HepG2 (cell line): ENCODE data around the gene ARMC3. TPM values are rescaled to one million over a fixed set of nuclear protein-coding genes. Genes with fewer than 3 reads are reported as not detected.

Source experiments
- ATAC-seq: fragments of 200-7000 bp; cut with Tn5 transposase; 3 replicates; pipeline ENCODE4 v1.9.1; 2020; ENCODE audit warnings: mild to moderate bottlenecking, moderate library complexity
- BruUV-seq: library from RNA; stranded (reverse); fragments of 400-500 nt; replicated peaks from 2 replicates; lab custom pipeline; 2021; lab: Mats Ljungman, UMichigan
- CTCF ChIA-PET: fragments of 300-600 bp; formaldehyde crosslinking; extraction: SDS; loops from one replicate; lab custom pipeline; 2021; ENCODE audit warnings: low total read pairs, inconsistent platforms, low intra/inter-chr PET ratio; lab: Yijun Ruan, JAX
- POLR2A ChIA-PET: fragments of 350-600 bp; sonication (Branson Sonifier 250); formaldehyde crosslinking; loops from one replicate; lab custom pipeline; 2020; ENCODE audit warnings: antibody characterized with exemption, inconsistent platforms; lab: Yijun Ruan, JAX
- DNase-seq: peaks from one replicate; pipeline ENCODE4 v3.0.0-alpha.2; 2015; ENCODE audit warnings: low spot score
- FAIRE-seq: peaks from 3 replicates; lab custom pipeline; 2011; peaks lifted over from hg19 to GRCh38; lab: Jason Lieb, UNC
- H2AFZ ChIP-seq: one replicate; pipeline ENCODE4 v1.6.1; 2011; ENCODE audit warnings: low read length, inconsistent platforms
- H3K27ac ChIP-seq: fragments of 300-600 bp; 3 replicates; pipeline ENCODE4 v1.8.0; 2011; ENCODE audit warnings: mixed run types, mild to moderate bottlenecking, mixed read lengths, low read length, inconsistent platforms; ENCODE audit not compliant: insufficient read depth; ENCODE audit errors: extremely low read length
- H3K27me3 ChIP-seq, 2 experiments: fragments of 200-600 bp in 1 of 2; 2 replicates in 1 of 2; 3 replicates in 1 of 2; pipeline versions ENCODE4 v1.6.0 to v1.8.0; 2011; ENCODE audit warnings: low read length in 2 of 2, mild to moderate bottlenecking in 2 of 2, moderate library complexity in 2 of 2, inconsistent platforms in 1 of 2; ENCODE audit not compliant: insufficient read depth in 2 of 2, control insufficient read depth in 1 of 2
- H3K36me3 ChIP-seq, 2 experiments: fragments of 200-600 bp in 1 of 2; replicated peaks in 1 of 2; 2 replicates in 1 of 2; 3 replicates in 1 of 2; pipeline versions ENCODE4 v1.5.1 to v1.8.0; 2011; ENCODE audit warnings: low read length in 2 of 2, inconsistent platforms in 1 of 2; ENCODE audit not compliant: insufficient read depth in 2 of 2, control insufficient read depth in 1 of 2
- H3K4me1 ChIP-seq: 2 replicates; pipeline ENCODE4 v1.5.1; 2012; ENCODE audit warnings: low read length, inconsistent platforms; ENCODE audit not compliant: insufficient read depth
- H3K4me2 ChIP-seq: 2 replicates; pipeline ENCODE4 v1.6.0; 2011; ENCODE audit warnings: low read depth, low read length, inconsistent platforms
- H3K4me3 ChIP-seq, 3 experiments: fragments of 200-600 bp in 1 of 3; sonication (generic), shearing (Covaris generic) in 1 of 3; replicated peaks in 1 of 3; 2 replicates each; pipeline ENCODE4 v1.5.1; 2011 to 2016; ENCODE audit warnings: low read length in 3 of 3, inconsistent platforms in 2 of 3, low read depth in 2 of 3, mild to moderate bottlenecking in 2 of 3, control low read depth in 1 of 3, mixed read lengths in 1 of 3; ENCODE audit not compliant: insufficient read depth in 1 of 3
- H3K79me2 ChIP-seq: one replicate; pipeline ENCODE4 v1.6.1; 2011; ENCODE audit warnings: low read length, inconsistent platforms; ENCODE audit not compliant: insufficient read depth
- H3K9ac ChIP-seq: 2 replicates; pipeline ENCODE4 v1.6.0; 2011; ENCODE audit warnings: mild to moderate bottlenecking, low read depth, low read length, inconsistent platforms; ENCODE audit not compliant: insufficient read depth
- H3K9me3 ChIP-seq: 2 replicates; pipeline ENCODE4 v1.5.1; 2012; ENCODE audit warnings: mild to moderate bottlenecking, low read length
- H4K20me1 ChIP-seq: 2 replicates; pipeline ENCODE4 v1.6.0; 2011; ENCODE audit warnings: inconsistent platforms, mild to moderate bottlenecking, low read length, moderate library complexity; ENCODE audit not compliant: insufficient read depth
- ARNTL ChIP-seq: sonication (generic); formaldehyde crosslinking; IDR thresholded peaks from 2 replicates; pipeline ENCODE4 v1.4.0; 2020; ENCODE audit warnings: mild to moderate bottlenecking, missing genetic modification reagents
- CEBPZ ChIP-seq: IDR thresholded peaks from 2 replicates; pipeline ENCODE4 v1.6.1; 2012; ENCODE audit warnings: low read length, improper control_type of control experiment
- PAX8 ChIP-seq: sonication (generic); formaldehyde crosslinking; IDR thresholded peaks from 2 replicates; pipeline ENCODE4 v1.8.0; 2022; ENCODE audit warnings: mild to moderate bottlenecking, missing genetic modification reagents, borderline replicate concordance
- SRSF1 ChIP-seq: fragments of 200-400 bp; formaldehyde crosslinking; optimal IDR thresholded peaks from 2 replicates; pipeline ENCODE3; 2017; ENCODE audit warnings: mild to moderate bottlenecking, low read depth, low read length, moderate library complexity
- ZBTB33 ChIP-seq: sonication (generic); formaldehyde crosslinking; IDR thresholded peaks from 2 replicates; pipeline ENCODE4 v1.4.0; 2020; ENCODE audit warnings: missing genetic modification reagents
- ZNF18 ChIP-seq: sonication (generic); formaldehyde crosslinking; IDR thresholded peaks from 2 replicates; pipeline ENCODE4 v1.8.0; 2022; ENCODE audit warnings: mild to moderate bottlenecking, missing genetic modification reagents; ENCODE audit not compliant: insufficient replicate concordance
- ZNF713 ChIP-seq: sonication (generic); formaldehyde crosslinking; IDR thresholded peaks from 2 replicates; pipeline ENCODE4 v1.4.0; 2020; ENCODE audit warnings: mild to moderate bottlenecking, missing genetic modification reagents
- ZNF777 ChIP-seq: sonication (generic); formaldehyde crosslinking; IDR thresholded peaks from 2 replicates; pipeline ENCODE4 v1.4.0; 2020; ENCODE audit warnings: missing genetic modification reagents
- WGBS: methylation state at CpG from one replicate; pipeline ENCODE4 v1.1.6; 2017; ENCODE audit warnings: low lambda C conversion rate; 5-methylcytosine and 5-hydroxymethylcytosine counted together
- in situ Hi-C: cut with HindIII; loops from 2 replicates; pipeline ENCODE4 v1.10.0; 2017; ENCODE audit warnings: low pct_unique_long_range_greater_than_20kb; ENCODE audit not compliant: extremely low pct_ligation_motif_present
- intact Hi-C: fragments of 100-400 bp; cut with micrococcal nuclease; formaldehyde crosslinking; loops from one replicate; pipeline ENCODE4 v1.10.0; 2022; ENCODE audit not compliant: unreplicated experiment
- polyA plus RNA-seq, 8 experiments: library from polyadenylated mRNA; depleted of rRNA in 3 of 8; stranded (reverse) in 7 of 8; unstranded in 1 of 8; fragments of >200 nt; fragmentation: Illumina TruSeq in 4 of 8; extraction: Trizol in 4 of 8; gene quantifications; 2 replicates each; pipeline versions ENCODE4 v1.2.1 to v1.2.3, GENCODE V29; 2011 to 2016; ENCODE audit warnings: low read depth in 4 of 8, missing spikeins in 1 of 8, mixed read lengths in 1 of 8; ENCODE audit not compliant: insufficient read depth in 1 of 8
- total RNA-seq, 5 experiments: library from RNA; depleted of rRNA; stranded (reverse); fragments of >200 nt; fragmentation: Illumina TruSeq; extraction: Trizol; gene quantifications; 2 replicates each; pipeline ENCODE4 v1.2.3, GENCODE V29; 2016; ENCODE audit warnings: low read depth in 1 of 5

The ARMC3 gene
- total and polyA plus RNA-seq, 2 of the 13 experiments (the other 11 are each of a cell fraction or from before 2014, with no cell fraction given), result not detected

GRCh38 chr10:22894714-22895113, 33.1 kb upstream of the ARMC3 start:
- no TSS peak for BruUV-seq
- no peak overlapping the region for H3K27ac ChIP-seq
- ChIA-PET CTCF (no interaction called here), POLR2A (no interaction called here)
- FAIRE-seq (no peak), DNase-seq (no peak), ATAC-seq (no peak)
- intact Hi-C loops (no loop called here), in situ Hi-C loops (no loop called here)
- H4K20me1 ChIP-seq, result no peaks in the 10 kb centered on the region
- TF ChIP-seq ZNF713 (CRISPR knock-in tag), result no peak
- no peak for TF ChIP-seq CEBPZ
- no peak for TF ChIP-seq ZNF777 (CRISPR knock-in tag)
- no peak for TF ChIP-seq SRSF1
- TF ChIP-seq ZNF18 (CRISPR knock-in tag), result no peak
- TF ChIP-seq PAX8 (CRISPR knock-in tag), result no peak
- TF ChIP-seq ZBTB33 (CRISPR knock-in tag), result no peak
- TF ChIP-seq ARNTL, result no peak
- no peaks in the 10 kb centered on the region for H3K4me1 ChIP-seq
- WGBS, result 8% methylated on average over 2 of the region's 4 CpGs
- H3K27me3 ChIP-seq, result no peaks in the 10 kb centered on the region; a peak in 1 of 5 replicates
- H3K79me2 ChIP-seq, result no peaks in the 10 kb centered on the region
- no peak overlapping the region for H2AFZ ChIP-seq
- no peak overlapping the region for H3K4me3 ChIP-seq
- peaks cover 10% of the 10 kb centered on the region for H3K9me3 ChIP-seq
- H3K36me3 ChIP-seq, result no peaks in the 10 kb centered on the region
- no peak overlapping the region for H3K4me2 ChIP-seq
- no peak overlapping the region for H3K9ac ChIP-seq
